EL (cell line): ENCODE data around the gene SMG7.

Experiments used
- DNase-seq: peaks from one replicate; pipeline ENCODE4 v3.0.0-alpha.2; 2016

Gene SMG7

DNA sequence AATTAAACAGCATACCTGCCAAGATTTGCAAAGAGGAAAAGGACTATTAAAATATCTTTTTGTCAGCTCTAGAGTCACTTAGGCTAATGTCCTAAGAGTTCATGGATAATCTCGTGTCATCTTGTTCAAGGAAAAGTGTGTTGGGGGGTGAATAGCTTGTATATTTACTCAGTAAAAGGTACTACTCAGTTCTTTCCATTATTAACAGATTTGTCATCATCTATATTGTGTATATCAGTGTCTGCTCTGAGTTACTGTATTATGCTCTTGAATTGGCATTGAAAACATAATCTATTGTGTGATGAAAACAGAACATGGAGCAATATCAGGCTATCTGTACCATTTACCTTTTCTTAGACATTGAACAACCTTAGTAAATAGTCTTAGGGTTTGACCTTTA is 41.9 kb downstream of the SMG7 start:
- DNase-seq = no peak

DNA sequence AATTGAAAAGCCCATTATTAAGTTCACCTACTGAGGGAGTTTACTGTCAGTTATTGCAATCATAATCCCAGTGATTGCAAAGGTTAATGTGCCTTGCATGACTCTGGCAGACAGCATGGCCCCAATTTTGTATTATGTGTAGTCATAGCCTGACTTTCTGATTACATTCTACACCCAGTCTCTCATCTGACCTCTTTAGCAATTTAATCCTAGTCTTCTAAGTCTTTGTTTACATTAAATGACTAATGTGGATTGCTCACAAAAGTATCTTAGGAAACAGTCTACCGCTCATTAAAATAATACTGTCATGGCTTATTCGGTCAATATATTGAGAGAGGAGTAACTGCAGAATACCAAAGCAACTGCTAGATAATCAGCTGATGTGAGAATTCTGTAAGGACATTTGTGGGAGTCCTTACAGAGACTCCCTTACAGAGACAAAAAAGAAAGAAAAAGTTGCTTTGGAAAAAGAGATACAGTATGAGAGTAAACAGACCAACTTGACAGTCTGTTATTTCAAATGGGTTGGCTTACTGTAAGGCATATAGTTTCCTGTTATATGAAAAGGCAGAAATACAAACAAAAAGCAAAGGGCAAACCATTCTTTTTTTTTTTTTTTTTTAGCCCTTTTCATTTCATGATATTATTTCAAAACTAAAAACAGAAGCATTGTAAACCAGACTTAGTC is 42.8 kb downstream of the SMG7 start:
- DNase-seq = peak; percentile 80

- DNase-seq = no peak
Observed at GRCh38 chr1:183516725-183517124, 44.4 kb downstream of the SMG7 start.

DNA sequence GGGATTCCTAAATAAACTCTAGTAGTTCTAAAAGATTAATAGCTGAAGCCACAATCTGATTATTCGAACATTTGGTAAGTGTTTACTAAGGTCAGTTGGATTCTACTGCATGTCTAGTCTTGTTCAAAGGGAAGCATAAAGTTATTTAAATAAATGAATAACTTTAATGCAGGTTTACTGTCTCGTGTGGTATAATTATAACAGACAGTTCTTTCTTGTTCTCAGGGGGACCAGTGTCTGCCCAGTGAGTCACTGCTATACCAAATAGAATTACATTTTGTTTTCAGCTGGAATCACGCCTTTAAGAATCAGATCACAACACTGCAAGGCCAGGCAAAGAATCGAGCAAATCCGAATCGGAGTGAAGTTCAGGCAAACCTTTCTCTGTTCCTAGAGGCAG is 45.1 kb downstream of the SMG7 start:
- DNase-seq = no peak

- no peak for DNase-seq
Observed at GRCh38 chr1:183520379-183520778, 48.1 kb downstream of the SMG7 start.

- DNase-seq = no peak
Observed at GRCh38 chr1:183522104-183522503, 49.8 kb downstream of the SMG7 start.

DNA sequence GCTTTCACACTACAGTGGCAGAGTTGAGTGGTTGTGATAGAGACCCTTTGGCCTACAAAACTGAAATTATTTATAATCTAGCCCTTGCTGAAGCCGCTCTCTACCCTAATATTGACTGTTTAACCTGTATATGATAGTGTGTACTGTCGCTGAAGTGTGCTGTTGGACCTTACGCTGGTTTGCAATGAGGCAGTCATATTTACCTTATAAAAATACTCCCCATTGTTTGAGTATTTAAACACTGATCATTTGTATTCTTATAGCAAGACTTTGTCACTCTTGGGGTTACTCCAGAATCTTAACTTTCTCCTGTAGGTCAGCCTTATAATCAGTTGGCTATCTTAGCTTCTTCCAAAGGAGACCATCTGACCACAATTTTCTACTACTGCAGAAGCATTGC is 56.3 kb downstream of the SMG7 start:
- no peak for DNase-seq

GRCh38 chr1:183533617-183534174 is 61.4 kb downstream of the SMG7 start:
- no peak for DNase-seq

DNA sequence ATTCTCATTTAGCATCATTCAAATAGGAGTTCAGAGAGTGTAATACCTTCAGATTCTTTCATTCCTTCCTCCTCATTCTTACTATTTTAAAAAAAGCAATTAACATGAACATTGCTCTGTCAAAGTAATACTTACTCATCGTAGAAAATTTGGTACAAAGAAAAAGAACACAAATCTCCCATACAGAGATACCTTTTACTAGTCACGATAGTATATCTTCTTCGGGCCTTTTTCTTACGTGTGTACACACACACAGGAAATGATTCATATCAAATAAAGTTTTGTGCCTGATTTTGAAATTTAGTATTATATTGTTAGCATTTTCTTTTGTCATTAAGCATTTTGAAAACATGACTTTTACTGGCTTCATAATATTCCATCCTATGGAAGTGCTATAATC is 65.1 kb downstream of the SMG7 start:
- DNase-seq = no peak

GRCh38 chr1:183543619-183544204 is 71.4 kb downstream of the SMG7 start:
- DNase-seq = peak; percentile 58

GRCh38 chr1:183544598-183545297 is 72.4 kb downstream of the SMG7 start:
- no peak for DNase-seq

DNA sequence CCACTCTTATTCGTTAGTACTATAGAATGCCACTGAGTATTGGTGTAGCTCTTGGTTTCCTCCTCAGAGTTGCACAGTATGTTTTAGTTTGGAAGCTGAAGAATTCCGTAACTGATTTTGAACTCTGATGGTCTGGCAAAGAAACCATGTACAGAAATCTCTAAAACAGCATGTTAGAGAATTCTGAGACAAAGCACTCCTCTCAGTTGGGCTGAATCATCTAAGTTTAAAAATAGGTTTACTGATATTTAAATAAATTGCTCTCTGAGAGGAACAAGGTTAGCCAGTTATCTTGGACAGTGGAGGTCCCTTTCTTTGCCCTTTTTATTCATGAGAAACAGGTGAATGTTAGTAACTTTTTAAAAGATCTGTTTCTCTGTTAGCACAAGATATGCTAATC is 74.1 kb downstream of the SMG7 start:
- DNase-seq = no peak

DNA sequence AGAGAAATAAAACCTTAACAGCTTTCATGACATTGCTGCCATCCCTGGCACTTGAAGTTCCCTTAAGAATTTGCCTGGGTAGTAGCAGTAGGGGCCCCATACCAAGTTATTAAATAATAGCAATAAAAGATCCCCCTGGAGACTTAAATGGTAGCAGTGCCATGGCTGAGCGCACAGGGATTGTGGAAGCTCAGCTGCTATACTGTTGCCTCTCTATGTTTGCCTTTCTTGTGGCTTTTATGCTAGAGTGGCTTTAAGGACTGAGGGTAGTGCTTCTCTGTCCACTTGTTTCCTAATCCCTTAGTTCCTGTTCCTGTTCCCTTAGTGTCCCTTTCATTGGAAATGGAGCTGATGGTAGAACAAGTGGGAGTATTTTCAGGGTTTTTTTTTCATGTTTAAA is 75.8 kb downstream of the SMG7 start:
- DNase-seq = no peak

DNA sequence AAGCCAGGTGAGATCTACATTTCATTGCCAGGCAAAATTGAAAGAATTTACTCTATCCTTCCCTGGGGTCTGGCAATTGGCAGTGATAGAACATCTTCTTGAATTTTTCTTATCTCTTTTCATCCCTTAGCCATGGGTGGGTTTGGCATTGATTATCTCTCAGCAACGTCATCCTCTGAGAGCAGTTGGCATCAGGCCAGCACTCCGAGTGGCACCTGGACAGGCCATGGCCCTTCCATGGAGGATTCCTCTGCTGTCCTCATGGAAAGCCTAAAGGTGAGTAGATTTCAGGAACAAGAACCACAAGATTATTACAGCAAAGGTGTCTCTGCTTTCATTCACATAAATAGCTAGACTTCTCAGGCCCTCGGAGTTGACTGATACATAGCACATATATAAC is 78.6 kb downstream of the SMG7 start:
- DNase-seq = no peak

- no peak for DNase-seq
Observed at GRCh38 chr1:183551924-183552323, 79.6 kb downstream of the SMG7 start.

DNA sequence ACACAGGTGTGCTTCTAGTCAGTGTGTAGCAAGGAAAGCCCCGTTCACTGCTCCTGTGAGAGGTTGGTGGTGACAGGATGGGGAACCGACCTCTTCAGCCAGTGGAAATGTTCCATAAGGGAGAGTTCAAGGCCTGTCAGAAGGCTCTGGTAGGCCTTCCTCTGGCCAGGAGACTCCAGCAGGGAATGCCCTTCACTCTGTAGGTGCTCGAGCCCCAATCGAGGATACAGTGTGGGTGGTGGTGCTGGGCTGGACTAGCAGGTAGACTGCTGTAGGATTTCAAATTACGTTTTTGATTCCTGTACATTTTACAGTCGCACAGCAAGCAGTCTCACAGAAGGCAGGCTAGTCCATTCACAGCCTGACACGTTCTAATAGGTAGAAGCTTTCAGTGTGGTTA is 80.1 kb downstream of the SMG7 start:
- no peak for DNase-seq

- no peak for DNase-seq
Observed at GRCh38 chr1:183552891-183553290, 80.6 kb downstream of the SMG7 start.

- DNase-seq = no peak
Observed at GRCh38 chr1:183553331-183553730, 81.0 kb downstream of the SMG7 start.

- DNase-seq = no peak
Observed at GRCh38 chr1:183553764-183554163, 81.5 kb downstream of the SMG7 start.

GRCh38 chr1:183554577-183554976 is 82.3 kb downstream of the SMG7 start:
- no peak for DNase-seq

DNA sequence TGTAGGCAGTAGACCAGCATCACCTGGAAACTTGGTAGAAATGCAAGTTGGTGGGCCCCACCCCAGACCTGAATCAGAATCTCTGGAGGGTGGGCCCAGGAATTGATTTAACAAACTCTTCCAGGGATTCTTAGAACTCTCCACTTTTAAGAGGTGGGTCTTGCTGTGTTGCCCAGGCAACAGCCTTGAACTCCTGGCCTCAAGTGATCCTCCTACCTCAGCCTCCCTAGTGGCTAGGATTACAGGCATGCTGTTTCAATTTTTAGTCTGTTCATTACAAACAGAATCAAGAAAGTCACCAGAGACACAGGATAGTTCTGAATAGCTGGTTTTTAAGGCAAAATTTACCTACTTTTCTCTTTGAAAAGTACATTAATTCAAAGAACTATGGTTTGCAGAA is 86.8 kb downstream of the SMG7 start:
- DNase-seq = no peak

- DNase-seq = no peak
Observed at GRCh38 chr1:183562701-183563100, 90.4 kb downstream of the SMG7 start.

DNA sequence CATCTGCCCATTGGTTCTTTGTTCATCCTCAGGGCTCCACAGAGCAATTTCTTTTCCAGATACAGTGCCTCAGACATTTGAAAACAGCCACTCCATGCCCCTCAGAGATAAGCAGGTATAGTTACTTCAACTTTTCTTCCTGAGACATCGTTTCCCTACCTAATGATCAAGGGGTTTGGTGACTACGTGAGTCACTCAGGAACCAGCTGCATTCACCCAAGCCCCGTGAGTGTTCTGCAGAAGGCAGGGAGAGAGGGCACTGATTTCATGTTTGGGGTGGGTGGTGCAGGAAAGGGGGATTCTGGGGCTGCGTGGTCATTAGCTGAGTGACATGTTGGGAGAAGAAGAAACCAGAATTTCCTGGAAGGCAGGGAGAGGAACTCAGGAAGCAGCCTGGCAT is 93.0 kb downstream of the SMG7 start:
- no peak for DNase-seq

DNA sequence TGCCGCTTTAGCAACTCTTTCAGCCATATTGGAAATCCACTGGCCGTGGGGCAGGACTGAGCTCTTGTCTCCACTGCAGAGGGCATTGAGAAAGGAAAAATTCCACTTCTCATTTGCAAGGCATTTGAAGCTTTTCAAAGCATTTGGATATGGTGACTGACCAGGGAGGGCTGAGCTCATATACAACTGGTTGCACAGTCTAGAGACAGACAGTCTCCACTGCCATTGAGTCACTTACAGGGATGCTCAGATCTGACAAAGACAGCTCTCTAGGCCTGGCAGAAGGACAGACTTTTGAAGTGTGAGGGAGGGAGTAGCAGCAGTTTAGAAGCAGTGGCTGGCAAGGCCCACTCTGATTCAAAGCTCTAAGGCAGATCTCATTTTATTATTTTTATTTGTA is 93.7 kb downstream of the SMG7 start:
- no peak for DNase-seq
